ENCODE measurements around the gene UBE2F.

DNA sequence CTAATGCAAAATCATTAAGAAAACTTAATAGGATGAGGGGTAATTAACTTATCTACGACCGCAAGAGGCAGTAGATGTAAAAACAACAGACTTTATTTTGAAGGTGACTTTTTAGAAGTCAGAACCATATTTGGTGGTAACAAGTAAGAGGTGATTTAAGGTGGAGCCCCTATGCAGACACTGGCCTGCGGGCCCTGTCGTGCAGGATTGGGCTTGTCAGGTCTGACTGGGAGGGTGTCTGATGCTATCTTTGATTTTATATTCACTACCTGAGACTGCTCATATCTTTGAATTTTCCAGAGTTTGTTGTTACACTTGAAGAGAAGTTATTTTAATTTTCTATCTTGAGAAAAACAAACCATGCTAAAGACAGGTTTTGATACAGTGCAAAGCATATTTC is 64.9 kb downstream of the UBE2F start:
- TF ChIP-seq TAF1 (IDR thresholded peaks at IDR 0.05; ENCODE audit: borderline replicate concordance, insufficient read depth, low read length) (no peak), POLR2AphosphoS5 (IDR thresholded peaks at IDR 0.05; ENCODE audit: low read depth, low read length) (no peak), FOXP2 (optimal IDR thresholded peaks at IDR 0.05; ENCODE audit: borderline replicate concordance, extremely low read depth, extremely low read length, insufficient read depth) (no peak), SIN3A (IDR thresholded peaks at IDR 0.05; ENCODE audit: borderline replicate concordance, insufficient read depth, low read length) (no peak)
- TF ChIP-seq, protein P1, sequence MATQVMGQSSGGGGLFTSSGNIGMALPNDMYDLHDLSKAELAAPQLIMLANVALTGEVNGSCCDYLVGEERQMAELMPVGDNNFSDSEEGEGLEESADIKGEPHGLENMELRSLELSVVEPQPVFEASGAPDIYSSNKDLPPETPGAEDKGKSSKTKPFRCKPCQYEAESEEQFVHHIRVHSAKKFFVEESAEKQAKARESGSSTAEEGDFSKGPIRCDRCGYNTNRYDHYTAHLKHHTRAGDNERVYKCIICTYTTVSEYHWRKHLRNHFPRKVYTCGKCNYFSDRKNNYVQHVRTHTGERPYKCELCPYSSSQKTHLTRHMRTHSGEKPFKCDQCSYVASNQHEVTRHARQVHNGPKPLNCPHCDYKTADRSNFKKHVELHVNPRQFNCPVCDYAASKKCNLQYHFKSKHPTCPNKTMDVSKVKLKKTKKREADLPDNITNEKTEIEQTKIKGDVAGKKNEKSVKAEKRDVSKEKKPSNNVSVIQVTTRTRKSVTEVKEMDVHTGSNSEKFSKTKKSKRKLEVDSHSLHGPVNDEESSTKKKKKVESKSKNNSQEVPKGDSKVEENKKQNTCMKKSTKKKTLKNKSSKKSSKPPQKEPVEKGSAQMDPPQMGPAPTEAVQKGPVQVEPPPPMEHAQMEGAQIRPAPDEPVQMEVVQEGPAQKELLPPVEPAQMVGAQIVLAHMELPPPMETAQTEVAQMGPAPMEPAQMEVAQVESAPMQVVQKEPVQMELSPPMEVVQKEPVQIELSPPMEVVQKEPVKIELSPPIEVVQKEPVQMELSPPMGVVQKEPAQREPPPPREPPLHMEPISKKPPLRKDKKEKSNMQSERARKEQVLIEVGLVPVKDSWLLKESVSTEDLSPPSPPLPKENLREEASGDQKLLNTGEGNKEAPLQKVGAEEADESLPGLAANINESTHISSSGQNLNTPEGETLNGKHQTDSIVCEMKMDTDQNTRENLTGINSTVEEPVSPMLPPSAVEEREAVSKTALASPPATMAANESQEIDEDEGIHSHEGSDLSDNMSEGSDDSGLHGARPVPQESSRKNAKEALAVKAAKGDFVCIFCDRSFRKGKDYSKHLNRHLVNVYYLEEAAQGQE (IDR thresholded peaks at IDR 0.05; ENCODE audit: insufficient read depth in 1 of 2, low read depth in 2 of 2, low read length in 2 of 2) = no peak
